ENCODE measurements around the gene PCDHA8.

Gene PCDHA8

DNA sequence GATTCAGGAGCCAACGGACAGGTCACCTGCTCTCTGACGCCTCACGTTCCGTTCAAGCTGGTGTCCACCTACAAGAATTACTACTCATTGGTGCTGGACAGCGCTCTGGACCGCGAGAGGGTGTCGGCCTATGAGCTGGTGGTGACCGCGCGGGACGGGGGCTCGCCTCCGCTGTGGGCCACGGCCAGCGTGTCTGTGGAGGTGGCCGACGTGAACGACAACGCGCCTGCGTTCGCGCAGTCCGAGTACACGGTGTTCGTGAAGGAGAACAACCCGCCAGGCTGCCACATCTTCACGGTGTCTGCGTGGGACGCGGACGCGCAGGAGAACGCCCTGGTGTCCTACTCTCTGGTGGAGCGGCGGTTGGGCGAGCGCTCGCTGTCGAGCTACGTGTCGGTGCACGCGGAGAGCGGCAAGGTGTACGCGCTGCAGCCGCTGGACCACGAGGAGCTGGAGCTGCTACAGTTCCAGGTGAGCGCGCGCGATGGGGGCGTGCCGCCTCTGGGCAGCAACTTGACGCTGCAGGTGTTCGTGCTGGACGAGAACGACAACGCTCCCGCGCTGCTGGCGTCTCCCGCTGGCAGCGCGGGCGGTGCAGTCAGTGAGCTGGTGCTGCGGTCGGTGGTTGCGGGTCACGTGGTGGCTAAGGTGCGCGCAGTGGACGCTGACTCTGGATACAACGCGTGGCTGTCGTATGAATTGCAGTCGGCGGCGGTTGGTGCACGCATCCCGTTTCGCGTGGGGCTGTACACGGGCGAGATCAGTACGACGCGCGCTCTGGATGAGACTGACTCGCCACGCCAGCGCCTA is 16.4 kb downstream of the PCDHA8 start:
- ATAC-seq = no peak
- TF ChIP-seq ZFP3 (CRISPR knock-in tag; IDR thresholded peaks at IDR 0.05) = no peak
- TF ChIP-seq CSDC2 (CRISPR knock-in tag; IDR thresholded peaks at IDR 0.05) = no peak
- TF ChIP-seq, protein P1, sequence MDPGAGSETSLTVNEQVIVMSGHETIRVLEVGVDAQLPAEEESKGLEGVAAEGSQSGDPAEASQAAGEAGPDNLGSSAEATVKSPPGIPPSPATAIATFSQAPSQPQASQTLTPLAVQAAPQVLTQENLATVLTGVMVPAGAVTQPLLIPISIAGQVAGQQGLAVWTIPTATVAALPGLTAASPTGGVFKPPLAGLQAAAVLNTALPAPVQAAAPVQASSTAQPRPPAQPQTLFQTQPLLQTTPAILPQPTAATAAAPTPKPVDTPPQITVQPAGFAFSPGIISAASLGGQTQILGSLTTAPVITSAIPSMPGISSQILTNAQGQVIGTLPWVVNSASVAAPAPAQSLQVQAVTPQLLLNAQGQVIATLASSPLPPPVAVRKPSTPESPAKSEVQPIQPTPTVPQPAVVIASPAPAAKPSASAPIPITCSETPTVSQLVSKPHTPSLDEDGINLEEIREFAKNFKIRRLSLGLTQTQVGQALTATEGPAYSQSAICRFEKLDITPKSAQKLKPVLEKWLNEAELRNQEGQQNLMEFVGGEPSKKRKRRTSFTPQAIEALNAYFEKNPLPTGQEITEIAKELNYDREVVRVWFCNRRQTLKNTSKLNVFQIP (CRISPR knock-in tag; IDR thresholded peaks at IDR 0.05; ENCODE audit: borderline replicate concordance, low read depth) = no peak
- TF ChIP-seq OSR1 (CRISPR knock-in tag; IDR thresholded peaks at IDR 0.05) = no peak
- TF ChIP-seq ARNTL (CRISPR knock-in tag; IDR thresholded peaks at IDR 0.05; ENCODE audit: borderline replicate concordance, low read depth) = no peak

DNA sequence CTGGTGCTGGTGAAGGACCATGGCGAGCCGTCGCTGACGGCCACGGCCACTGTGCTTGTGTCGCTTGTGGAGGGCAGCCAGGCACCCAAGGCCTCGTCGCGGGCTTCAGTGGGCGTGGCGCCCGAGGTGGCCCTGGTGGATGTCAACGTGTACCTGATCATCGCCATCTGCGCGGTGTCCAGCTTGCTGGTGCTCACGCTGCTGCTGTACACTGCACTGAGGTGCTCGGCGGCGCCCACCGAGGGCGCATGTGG is 16.9 kb downstream of the PCDHA8 start:
- TF ChIP-seq ESRRG (CRISPR knock-in tag; IDR thresholded peaks at IDR 0.05) (no peak), ISL1 (CRISPR knock-in tag; IDR thresholded peaks at IDR 0.05) (no peak), OSR1 (CRISPR knock-in tag; IDR thresholded peaks at IDR 0.05) (no peak), ZNF8 (CRISPR knock-in tag; IDR thresholded peaks at IDR 0.05) (no peak), RARB (CRISPR knock-in tag; IDR thresholded peaks at IDR 0.05) (no peak), PPARA (CRISPR knock-in tag; IDR thresholded peaks at IDR 0.05; ENCODE audit: borderline replicate concordance) (no peak), ZNF70 (CRISPR knock-in tag; IDR thresholded peaks at IDR 0.05) (no peak), ZFP30 (CRISPR knock-in tag; IDR thresholded peaks at IDR 0.05) (no peak), GLIS3 (CRISPR knock-in tag; IDR thresholded peaks at IDR 0.05) (no peak), ZFP3 (CRISPR knock-in tag; IDR thresholded peaks at IDR 0.05) (no peak), TCF4 (CRISPR knock-in tag; IDR thresholded peaks at IDR 0.05; ENCODE audit: borderline replicate concordance) (no peak), SNAI2 (CRISPR knock-in tag; IDR thresholded peaks at IDR 0.05) (no peak), ZC3H10 (CRISPR knock-in tag; IDR thresholded peaks at IDR 0.05) (no peak)
- TF ChIP-seq, protein P2, sequence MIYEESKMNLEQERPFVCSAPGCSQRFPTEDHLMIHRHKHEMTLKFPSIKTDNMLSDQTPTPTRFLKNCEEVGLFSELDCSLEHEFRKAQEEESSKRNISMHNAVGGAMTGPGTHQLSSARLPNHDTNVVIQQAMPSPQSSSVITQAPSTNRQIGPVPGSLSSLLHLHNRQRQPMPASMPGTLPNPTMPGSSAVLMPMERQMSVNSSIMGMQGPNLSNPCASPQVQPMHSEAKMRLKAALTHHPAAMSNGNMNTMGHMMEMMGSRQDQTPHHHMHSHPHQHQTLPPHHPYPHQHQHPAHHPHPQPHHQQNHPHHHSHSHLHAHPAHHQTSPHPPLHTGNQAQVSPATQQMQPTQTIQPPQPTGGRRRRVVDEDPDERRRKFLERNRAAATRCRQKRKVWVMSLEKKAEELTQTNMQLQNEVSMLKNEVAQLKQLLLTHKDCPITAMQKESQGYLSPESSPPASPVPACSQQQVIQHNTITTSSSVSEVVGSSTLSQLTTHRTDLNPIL (CRISPR knock-in tag; IDR thresholded peaks at IDR 0.05; ENCODE audit: low read depth) = no peak
- TF ChIP-seq, protein P3, sequence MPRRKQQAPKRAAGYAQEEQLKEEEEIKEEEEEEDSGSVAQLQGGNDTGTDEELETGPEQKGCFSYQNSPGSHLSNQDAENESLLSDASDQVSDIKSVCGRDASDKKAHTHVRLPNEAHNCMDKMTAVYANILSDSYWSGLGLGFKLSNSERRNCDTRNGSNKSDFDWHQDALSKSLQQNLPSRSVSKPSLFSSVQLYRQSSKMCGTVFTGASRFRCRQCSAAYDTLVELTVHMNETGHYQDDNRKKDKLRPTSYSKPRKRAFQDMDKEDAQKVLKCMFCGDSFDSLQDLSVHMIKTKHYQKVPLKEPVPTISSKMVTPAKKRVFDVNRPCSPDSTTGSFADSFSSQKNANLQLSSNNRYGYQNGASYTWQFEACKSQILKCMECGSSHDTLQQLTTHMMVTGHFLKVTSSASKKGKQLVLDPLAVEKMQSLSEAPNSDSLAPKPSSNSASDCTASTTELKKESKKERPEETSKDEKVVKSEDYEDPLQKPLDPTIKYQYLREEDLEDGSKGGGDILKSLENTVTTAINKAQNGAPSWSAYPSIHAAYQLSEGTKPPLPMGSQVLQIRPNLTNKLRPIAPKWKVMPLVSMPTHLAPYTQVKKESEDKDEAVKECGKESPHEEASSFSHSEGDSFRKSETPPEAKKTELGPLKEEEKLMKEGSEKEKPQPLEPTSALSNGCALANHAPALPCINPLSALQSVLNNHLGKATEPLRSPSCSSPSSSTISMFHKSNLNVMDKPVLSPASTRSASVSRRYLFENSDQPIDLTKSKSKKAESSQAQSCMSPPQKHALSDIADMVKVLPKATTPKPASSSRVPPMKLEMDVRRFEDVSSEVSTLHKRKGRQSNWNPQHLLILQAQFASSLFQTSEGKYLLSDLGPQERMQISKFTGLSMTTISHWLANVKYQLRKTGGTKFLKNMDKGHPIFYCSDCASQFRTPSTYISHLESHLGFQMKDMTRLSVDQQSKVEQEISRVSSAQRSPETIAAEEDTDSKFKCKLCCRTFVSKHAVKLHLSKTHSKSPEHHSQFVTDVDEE (CRISPR knock-in tag; IDR thresholded peaks at IDR 0.05) = no peak
- TF ChIP-seq, protein P4, sequence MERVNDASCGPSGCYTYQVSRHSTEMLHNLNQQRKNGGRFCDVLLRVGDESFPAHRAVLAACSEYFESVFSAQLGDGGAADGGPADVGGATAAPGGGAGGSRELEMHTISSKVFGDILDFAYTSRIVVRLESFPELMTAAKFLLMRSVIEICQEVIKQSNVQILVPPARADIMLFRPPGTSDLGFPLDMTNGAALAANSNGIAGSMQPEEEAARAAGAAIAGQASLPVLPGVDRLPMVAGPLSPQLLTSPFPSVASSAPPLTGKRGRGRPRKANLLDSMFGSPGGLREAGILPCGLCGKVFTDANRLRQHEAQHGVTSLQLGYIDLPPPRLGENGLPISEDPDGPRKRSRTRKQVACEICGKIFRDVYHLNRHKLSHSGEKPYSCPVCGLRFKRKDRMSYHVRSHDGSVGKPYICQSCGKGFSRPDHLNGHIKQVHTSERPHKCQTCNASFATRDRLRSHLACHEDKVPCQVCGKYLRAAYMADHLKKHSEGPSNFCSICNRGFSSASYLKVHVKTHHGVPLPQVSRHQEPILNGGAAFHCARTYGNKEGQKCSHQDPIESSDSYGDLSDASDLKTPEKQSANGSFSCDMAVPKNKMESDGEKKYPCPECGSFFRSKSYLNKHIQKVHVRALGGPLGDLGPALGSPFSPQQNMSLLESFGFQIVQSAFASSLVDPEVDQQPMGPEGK (CRISPR knock-in tag; IDR thresholded peaks at IDR 0.05; ENCODE audit: borderline replicate concordance) = no peak
- TF ChIP-seq, protein P5, sequence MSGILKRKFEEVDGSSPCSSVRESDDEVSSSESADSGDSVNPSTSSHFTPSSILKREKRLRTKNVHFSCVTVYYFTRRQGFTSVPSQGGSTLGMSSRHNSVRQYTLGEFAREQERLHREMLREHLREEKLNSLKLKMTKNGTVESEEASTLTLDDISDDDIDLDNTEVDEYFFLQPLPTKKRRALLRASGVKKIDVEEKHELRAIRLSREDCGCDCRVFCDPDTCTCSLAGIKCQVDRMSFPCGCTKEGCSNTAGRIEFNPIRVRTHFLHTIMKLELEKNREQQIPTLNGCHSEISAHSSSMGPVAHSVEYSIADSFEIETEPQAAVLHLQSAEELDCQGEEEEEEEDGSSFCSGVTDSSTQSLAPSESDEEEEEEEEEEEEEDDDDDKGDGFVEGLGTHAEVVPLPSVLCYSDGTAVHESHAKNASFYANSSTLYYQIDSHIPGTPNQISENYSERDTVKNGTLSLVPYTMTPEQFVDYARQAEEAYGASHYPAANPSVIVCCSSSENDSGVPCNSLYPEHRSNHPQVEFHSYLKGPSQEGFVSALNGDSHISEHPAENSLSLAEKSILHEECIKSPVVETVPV (CRISPR knock-in tag; IDR thresholded peaks at IDR 0.05) = no peak
- ATAC-seq = no peak

DNA sequence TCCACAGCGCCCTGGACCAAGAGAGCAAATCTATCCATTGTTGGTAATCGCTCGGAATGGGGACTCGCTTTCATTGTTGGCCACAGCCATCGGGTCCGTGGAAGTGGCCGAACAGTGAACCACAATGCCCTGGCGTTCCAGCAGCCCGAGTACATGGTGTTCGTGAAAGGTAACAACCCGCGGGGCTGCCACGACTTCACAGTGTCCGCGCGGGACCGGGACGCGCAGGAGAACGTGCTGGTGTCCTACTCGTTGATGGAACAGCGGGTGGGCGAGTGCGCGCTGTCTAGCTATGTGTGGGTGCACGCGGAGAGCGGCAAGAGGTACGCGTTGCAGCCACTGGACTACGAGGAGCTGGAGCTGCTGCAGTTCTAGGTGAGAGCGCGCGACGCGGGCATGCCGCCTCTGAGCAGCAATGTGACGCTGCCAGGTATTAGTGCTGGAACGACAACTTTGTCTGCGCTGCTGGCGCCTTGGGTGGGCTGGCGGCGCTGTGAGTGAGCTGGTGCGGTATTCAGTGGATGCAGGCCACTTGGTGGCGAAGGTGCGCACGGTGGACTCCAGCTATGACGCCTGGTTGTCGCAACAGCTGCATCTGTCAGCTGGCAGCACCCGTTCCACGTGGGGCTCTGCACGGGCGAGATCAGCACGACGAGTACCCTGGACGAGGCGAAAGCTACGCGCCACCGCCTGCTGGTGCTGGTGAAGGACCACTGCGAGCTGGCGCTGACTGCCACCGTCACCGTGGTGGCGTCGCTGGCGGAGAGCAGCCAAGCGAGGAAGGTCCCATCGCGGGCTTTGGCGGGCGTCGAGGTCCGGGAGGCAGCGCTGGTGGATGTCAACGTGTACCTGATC is 21.7 kb downstream of the PCDHA8 start:
- no peak for TF ChIP-seq ZFP3 (CRISPR knock-in tag; IDR thresholded peaks at IDR 0.05)
- no peak for ATAC-seq

Measured in SK-N-SH treated with all-trans-retinoic acid at 6 μM for 48 hours (cell line).